Kidney (tissue), 14 donors: Measurements from ENCODE around the gene KNDC1. TPM values are rescaled to one million over a fixed set of nuclear protein-coding genes. Genes with fewer than 3 reads are reported as not detected.
"Not testable (repeated sequence)": the region's sequence is repeated elsewhere in the genome, so short reads cannot be mapped to it uniquely, and the experiment has no call there.

Experiments
- DNase-seq, 5 donors: peaks; one replicate each; pipeline ENCODE4 v3.0.0-alpha.2; 2013 to 2020
- FAIRE-seq: peaks from 2 replicates; lab custom pipeline; 2012; peaks lifted over from hg19 to GRCh38; lab: Jason Lieb, UNC
- H3K27ac ChIP-seq, 2 donors: one replicate each; pipeline ENCODE4 v1.7.0; 2013; ENCODE audit warnings: low read depth in 2 of 2, low read length in 2 of 2, inconsistent platforms in 1 of 2
- H3K27me3 ChIP-seq: one replicate; pipeline ENCODE4 v1.7.1; 2013; ENCODE audit warnings: low read length, inconsistent platforms; ENCODE audit not compliant: control insufficient read depth, insufficient read depth
- H3K36me3 ChIP-seq, 3 donors: one replicate each; pipeline versions ENCODE4 v1.7.0 to v1.7.1; 2013; ENCODE audit warnings: low read length in 3 of 3, control low read depth in 1 of 3, inconsistent platforms in 1 of 3; ENCODE audit not compliant: insufficient read depth in 3 of 3, control insufficient read depth in 2 of 3
- H3K4me1 ChIP-seq, 3 donors: one replicate each; pipeline versions ENCODE4 v1.7.0 to v1.7.1; 2013; ENCODE audit warnings: low read length in 3 of 3, inconsistent platforms in 1 of 3, low read depth in 1 of 3; ENCODE audit not compliant: control insufficient read depth in 2 of 3, insufficient read depth in 2 of 3
- H3K4me3 ChIP-seq, 3 donors: one replicate each; pipeline versions ENCODE4 v1.7.0 to v1.8.1; 2013; ENCODE audit warnings: low read length in 3 of 3, control low read depth in 1 of 3, inconsistent platforms in 1 of 3
- H3K9ac ChIP-seq, 3 donors: one replicate each; pipeline versions ENCODE4 v1.7.0 to v1.7.1; 2013; ENCODE audit warnings: low read length in 3 of 3, control low read depth in 1 of 3, inconsistent platforms in 1 of 3
- H3K9me3 ChIP-seq, 3 donors: one replicate each; pipeline versions ENCODE4 v1.7.0 to v1.7.1; 2013; ENCODE audit warnings: low read length in 3 of 3, control low read depth in 1 of 3, inconsistent platforms in 1 of 3; ENCODE audit not compliant: control insufficient read depth in 2 of 3, insufficient read depth in 1 of 3
- CTCF ChIP-seq: IDR thresholded peaks from 3 replicates; pipeline ENCODE4 v1.5.1; 2012; ENCODE audit warnings: mild to moderate bottlenecking, moderate library complexity, borderline replicate concordance; ENCODE audit not compliant: insufficient read depth; ENCODE audit errors: extremely low read depth
- intact Hi-C: fragments of 100-400 bp; cut with DNase I; formaldehyde crosslinking; loops from one replicate; pipeline ENCODE4 v1.11.1; 2022
- polyA plus RNA-seq: library from polyadenylated mRNA; stranded (reverse); fragments of 350-450 nt; fragmentation: Illumina TruSeq; extraction: RNeasy Lipid Tissue Mini Kit (QIAGEN cat#74804); gene quantifications from one replicate; pipeline ENCODE4 v1.2.3, GENCODE V29; 2014; ENCODE audit warnings: low read depth, low replicate concordance; ENCODE audit not compliant: insufficient read depth
- total RNA-seq: library from RNA; stranded (reverse); fragmentation: NEBNext Ultra II Directional; extraction: Animal tissue kit (Norgen Biotek cat#: 25700); gene quantifications from one replicate; pipeline ENCODE4 v1.2.1, GENCODE V29; 2021
- donor health status: control.
- donor health status: control.
- donor health status: control.
- donor health status: control.
- donor health status: control.
- donor health status: DM: yes; HTN: yes; CAD: no.
- donor health status: Normal renal cell carcinoma (clear cell type).

Gene KNDC1
- total and polyA plus RNA-seq, 2 donors from 2014 or later = 0.43 to 8.7 TPM

GRCh38 chr10:133219782-133220181 lies 59.8 kb downstream of the KNDC1 start:
- intact Hi-C loops = no loop called here
- Histone ChIP-seq H3K9me3 (no peaks in the 10 kb centered on the region), H3K4me3 (no peak overlapping the region), H3K36me3 (no peaks in the 10 kb centered on the region), H3K9ac (no peak overlapping the region), H3K27me3 (peaks cover 2% of the 10 kb centered on the region), H3K27ac (no peak overlapping the region), H3K4me1 (no peaks in the 10 kb centered on the region)
- FAIRE-seq (no peak), DNase-seq (peak in 4 of 5 donors; percentile 84 to 91 (median 86))
- TF ChIP-seq CTCF = no peak

DNA sequence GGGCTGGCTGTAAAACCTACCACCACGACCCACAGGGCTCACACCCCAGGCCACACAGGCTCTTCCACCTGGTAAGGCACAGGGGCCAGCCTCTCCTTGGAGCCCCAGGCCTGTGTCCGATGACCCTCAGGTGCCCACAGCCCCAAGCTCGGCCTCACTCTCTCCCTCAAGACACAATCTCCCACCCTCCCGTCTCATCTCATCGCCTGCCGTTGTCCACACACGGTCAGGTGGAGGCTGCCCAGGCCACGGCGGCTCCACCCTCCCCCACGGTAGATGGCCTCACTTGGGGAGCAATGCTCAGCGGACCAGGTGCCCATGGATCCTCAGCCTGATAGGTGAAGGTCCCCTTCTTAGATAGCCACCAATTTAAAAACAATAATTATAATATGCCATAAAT lies 61.3 kb downstream of the KNDC1 start:
- H3K9me3 ChIP-seq = no peaks in the 10 kb centered on the region
- peaks cover 2% of the 10 kb centered on the region for H3K27me3 ChIP-seq
- no peak for TF ChIP-seq CTCF
- H3K36me3 ChIP-seq = no peaks in the 10 kb centered on the region
- no peaks in the 10 kb centered on the region for H3K4me1 ChIP-seq
- H3K9ac ChIP-seq = no peak overlapping the region
- DNase-seq (no peak), FAIRE-seq (no peak)
- H3K27ac ChIP-seq = no peak overlapping the region
- intact Hi-C loops = no loop called here
- no peak overlapping the region for H3K4me3 ChIP-seq

- DNase-seq, H3K4me3 ChIP-seq, H3K9ac ChIP-seq, intact Hi-C loops, H3K9me3 ChIP-seq, H3K4me1 ChIP-seq, H3K27ac ChIP-seq, H3K36me3 ChIP-seq, H3K27me3 ChIP-seq, FAIRE-seq: not testable (repeated sequence)
These were observed 61.7 kb downstream of the KNDC1 start for GRCh38 chr10:133221756-133222155.

DNA sequence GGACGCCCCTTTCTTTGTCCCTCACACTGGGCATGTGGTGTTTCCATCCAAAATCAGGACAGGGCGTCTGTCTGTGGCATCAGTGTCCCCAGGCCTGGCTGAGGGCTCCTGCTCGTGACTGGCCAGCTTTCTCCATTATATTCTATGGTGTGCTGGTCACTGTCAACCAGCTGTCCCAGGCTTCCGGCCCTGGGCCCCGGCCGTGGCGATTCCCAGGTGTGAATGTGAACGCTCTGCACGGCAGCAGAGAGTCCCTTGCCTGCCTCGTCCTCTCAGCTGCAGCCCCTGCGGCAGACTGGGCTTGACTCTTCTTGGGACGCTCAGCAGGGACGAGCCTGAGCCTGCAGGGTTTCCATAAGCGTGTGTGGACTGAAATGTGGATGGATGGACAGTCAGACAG lies 64.1 kb downstream of the KNDC1 start:
- intact Hi-C loops = no loop called here
- no peaks in the 10 kb centered on the region for H3K4me1 ChIP-seq
- no peak for TF ChIP-seq CTCF
- peaks cover 9% of the 10 kb centered on the region for H3K27me3 ChIP-seq
- no peaks in the 10 kb centered on the region for H3K9me3 ChIP-seq
- FAIRE-seq (no peak), DNase-seq (no peak)
- no peak overlapping the region for H3K9ac ChIP-seq
- H3K36me3 ChIP-seq = no peaks in the 10 kb centered on the region
- no peak overlapping the region for H3K4me3 ChIP-seq
- no peak overlapping the region for H3K27ac ChIP-seq
